ENCODE data around the gene PPP1R12B.
A peak's percentile ranks its signal among the peaks of the same experiment; 100 is the strongest.
"Not testable (repeated sequence)": the region's sequence is repeated elsewhere in the genome, so short reads cannot be mapped to it uniquely, and the experiment has no call there.

PPP1R12B gene

GRCh38 chr1:202540014-202540413, 191.5 kb downstream of the PPP1R12B start:
- no peak for DNase-seq

GRCh38 chr1:202540448-202540847, 191.9 kb downstream of the PPP1R12B start:
- DNase-seq, result no peak

GRCh38 chr1:202540858-202541257, 192.4 kb downstream of the PPP1R12B start:
- not testable (repeated sequence) for DNase-seq

- DNase-seq, result not testable (repeated sequence)
Observed at GRCh38 chr1:202542415-202542814, 193.9 kb downstream of the PPP1R12B start.

GRCh38 chr1:202543537-202543936, 195.0 kb downstream of the PPP1R12B start:
- not testable (repeated sequence) for DNase-seq

GRCh38 chr1:202544766-202545449, 196.4 kb downstream of the PPP1R12B start:
- peak in 1 of 2 experiments; percentile 31 for DNase-seq

- DNase-seq, result not testable (repeated sequence)
Observed at GRCh38 chr1:202545647-202546303, 197.3 kb downstream of the PPP1R12B start.

- DNase-seq, result not testable (repeated sequence)
Observed at GRCh38 chr1:202546377-202546776, 197.9 kb downstream of the PPP1R12B start.

- not testable (repeated sequence) for DNase-seq
Observed at GRCh38 chr1:202546796-202547195, 198.3 kb downstream of the PPP1R12B start.

GRCh38 chr1:202547215-202547614, 198.7 kb downstream of the PPP1R12B start:
- DNase-seq, result no peak

- DNase-seq, result not testable (repeated sequence)
Observed at GRCh38 chr1:202550088-202550487, 201.6 kb downstream of the PPP1R12B start.

- peak in 1 of 2 experiments; percentile 51 for DNase-seq
Observed at GRCh38 chr1:202551683-202552082, 203.2 kb downstream of the PPP1R12B start.

- DNase-seq, result not testable (repeated sequence)
Observed at GRCh38 chr1:202552615-202553014, 204.1 kb downstream of the PPP1R12B start.

- not testable (repeated sequence) for DNase-seq
Observed at GRCh38 chr1:202553078-202553477, 204.6 kb downstream of the PPP1R12B start.

- DNase-seq, result peak in 1 of 2 experiments; percentile 10
Observed at GRCh38 chr1:202553560-202554038, 205.1 kb downstream of the PPP1R12B start.

GRCh38 chr1:202554619-202555018, 206.1 kb downstream of the PPP1R12B start:
- DNase-seq, result peak in 1 of 2 experiments; percentile 18

- not testable (repeated sequence) for DNase-seq
Observed at GRCh38 chr1:202556037-202556436, 207.5 kb downstream of the PPP1R12B start.

GRCh38 chr1:202557662-202558061, 209.2 kb downstream of the PPP1R12B start:
- DNase-seq, result not testable (repeated sequence)

GRCh38 chr1:202561240-202561639, 212.7 kb downstream of the PPP1R12B start:
- DNase-seq, result no peak

GRCh38 chr1:202561726-202562443, 213.4 kb downstream of the PPP1R12B start:
- DNase-seq, result no peak

- no peak for DNase-seq
Observed at GRCh38 chr1:202562444-202563060, 214.1 kb downstream of the PPP1R12B start.

- no peak for DNase-seq
Observed at GRCh38 chr1:202563818-202564217, 215.3 kb downstream of the PPP1R12B start.

GRCh38 chr1:202564958-202565495, 216.5 kb downstream of the PPP1R12B start:
- no peak for DNase-seq
